Mammary epithelial cell (primary cell): ENCODE results near the gene JMJD7.

Experiments used
- EZH2 ChIP-seq: IDR thresholded peaks from 2 replicates; pipeline ENCODE4 v1.6.1; 2012; ENCODE audit warnings: low read length, inconsistent platforms, borderline replicate concordance
- TF ChIP-seq, protein P1 (sequence below), 2 donors: IDR thresholded peaks in 1 of 2; conservative IDR thresholded peaks in 1 of 2; 2 replicates each; pipeline ENCODE4 v1.5.1; 2011 to 2012; ENCODE audit warnings: inconsistent platforms in 2 of 2, low read length in 2 of 2, mild to moderate bottlenecking in 2 of 2, control low read depth in 1 of 2, low read depth in 1 of 2; ENCODE audit not compliant: insufficient read depth in 1 of 2; ENCODE audit errors: extremely low read depth in 1 of 2

DNA sequence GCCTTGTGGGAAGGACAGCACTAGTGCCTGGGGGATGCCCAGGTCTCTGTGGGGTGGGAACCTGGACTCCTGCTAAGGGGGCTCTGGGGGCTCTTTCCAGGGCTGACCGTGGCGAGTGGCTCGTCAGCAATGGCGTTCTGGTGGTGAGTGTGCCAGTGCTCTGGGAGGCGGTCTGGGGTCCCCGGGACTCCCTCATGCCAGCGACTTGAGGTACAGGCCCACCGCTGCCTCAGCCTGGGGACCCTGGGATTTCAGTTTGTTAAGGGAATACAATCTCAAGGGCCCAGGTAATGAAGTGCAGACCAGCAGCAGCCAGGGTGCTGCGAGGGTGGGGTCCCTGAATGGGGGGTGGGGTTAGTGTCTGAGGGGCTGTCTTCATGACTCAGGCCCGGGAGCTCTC is 13.2 kb downstream of the JMJD7 start:
- TF ChIP-seq, protein P1, sequence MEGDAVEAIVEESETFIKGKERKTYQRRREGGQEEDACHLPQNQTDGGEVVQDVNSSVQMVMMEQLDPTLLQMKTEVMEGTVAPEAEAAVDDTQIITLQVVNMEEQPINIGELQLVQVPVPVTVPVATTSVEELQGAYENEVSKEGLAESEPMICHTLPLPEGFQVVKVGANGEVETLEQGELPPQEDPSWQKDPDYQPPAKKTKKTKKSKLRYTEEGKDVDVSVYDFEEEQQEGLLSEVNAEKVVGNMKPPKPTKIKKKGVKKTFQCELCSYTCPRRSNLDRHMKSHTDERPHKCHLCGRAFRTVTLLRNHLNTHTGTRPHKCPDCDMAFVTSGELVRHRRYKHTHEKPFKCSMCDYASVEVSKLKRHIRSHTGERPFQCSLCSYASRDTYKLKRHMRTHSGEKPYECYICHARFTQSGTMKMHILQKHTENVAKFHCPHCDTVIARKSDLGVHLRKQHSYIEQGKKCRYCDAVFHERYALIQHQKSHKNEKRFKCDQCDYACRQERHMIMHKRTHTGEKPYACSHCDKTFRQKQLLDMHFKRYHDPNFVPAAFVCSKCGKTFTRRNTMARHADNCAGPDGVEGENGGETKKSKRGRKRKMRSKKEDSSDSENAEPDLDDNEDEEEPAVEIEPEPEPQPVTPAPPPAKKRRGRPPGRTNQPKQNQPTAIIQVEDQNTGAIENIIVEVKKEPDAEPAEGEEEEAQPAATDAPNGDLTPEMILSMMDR (conservative IDR thresholded peaks at IDR 0.05 in 1 of 2, IDR thresholded peaks at IDR 0.05 in 1 of 2; ENCODE audit: extremely low read depth in 1 of 2, insufficient read depth in 1 of 2, low read depth in 1 of 2, low read length in 2 of 2), result no peak
- no peak for TF ChIP-seq EZH2
